ENCODE results near the gene NATD1. TPM values are rescaled to one million over a fixed set of nuclear protein-coding genes. Genes with fewer than 3 reads are reported as not detected.
A peak's percentile ranks its signal among the peaks of the same experiment; 100 is the strongest.

Gene NATD1
- total RNA-seq, 2 donors from 2014 or later, result 1.8 to 2.3 TPM

GRCh38 chr17:21285164-21286065 lies 32.2 kb upstream of the NATD1 start:
- H3K27ac Mint-ChIP-seq, result peak overlapping the region; percentile 98
- H3K4me1 Mint-ChIP-seq, result peaks cover 18% of the 10 kb centered on the region
- ATAC-seq (replicated peaks), result no peak
- peak overlapping the region; percentile 100 for H3K4me3 Mint-ChIP-seq
- peaks cover under 1% of the 10 kb centered on the region for H3K27me3 Mint-ChIP-seq
- H3K36me3 Mint-ChIP-seq (ENCODE audit: low read depth), result peaks cover 43% of the 10 kb centered on the region
- H3K9me3 Mint-ChIP-seq, result no peaks in the 10 kb centered on the region

- H3K36me3 Mint-ChIP-seq (ENCODE audit: low read depth), result peaks cover 41% of the 10 kb centered on the region
- peak within 1 kb of the TSS; percentile 100 for H3K4me3 Mint-ChIP-seq
- no peaks in the 10 kb centered on the region for H3K27me3 Mint-ChIP-seq
- peak within 1 kb of the TSS; percentile 98 for H3K27ac Mint-ChIP-seq
- peaks cover 25% of the 10 kb centered on the region for H3K4me1 Mint-ChIP-seq
- ATAC-seq (replicated peaks), result peak; percentile 79
- H3K9me3 Mint-ChIP-seq, result no peaks in the 10 kb centered on the region
Measured at GRCh38 chr17:21284319-21285163, 31.3 kb upstream of the NATD1 start, which contains the start of gene MAP2K3. TSS of gene MAP2K3 (plus strand) at chr17:21284711. CDS start at chr17:21284921, 210 bp downstream.

- H3K27ac Mint-ChIP-seq, result no peak overlapping the region
- H3K27me3 Mint-ChIP-seq, result no peaks in the 10 kb centered on the region
- no peaks in the 10 kb centered on the region for H3K9me3 Mint-ChIP-seq
- H3K4me3 Mint-ChIP-seq, result peak overlapping the region; percentile 100
- H3K4me1 Mint-ChIP-seq, result peaks cover 25% of the 10 kb centered on the region
- ATAC-seq (replicated peaks), result peak; percentile 10
- peaks cover 36% of the 10 kb centered on the region for H3K36me3 Mint-ChIP-seq (ENCODE audit: low read depth)
Measured at GRCh38 chr17:21283482-21284318, 30.5 kb upstream of the NATD1 start.

DNA sequence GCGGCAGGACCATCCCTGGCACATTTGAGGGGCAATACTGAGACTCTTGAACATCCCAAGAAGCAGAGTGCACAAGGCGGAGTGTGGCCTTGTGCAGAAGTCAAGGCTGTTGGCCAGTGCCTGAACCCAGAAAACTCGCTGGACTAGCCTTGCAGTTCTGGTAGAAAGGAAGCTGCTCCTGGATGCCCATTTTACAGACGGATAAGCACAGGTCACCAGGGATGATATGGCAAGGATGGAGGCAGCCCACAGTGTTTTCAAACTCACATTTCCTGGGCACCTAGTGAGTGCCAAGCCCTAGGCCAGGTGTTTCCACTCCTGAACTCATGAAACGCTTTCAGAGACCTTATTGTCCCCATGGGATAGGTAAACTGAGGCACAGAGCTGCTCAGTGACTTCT lies 29.6 kb upstream of the NATD1 start:
- Mint-ChIP-seq H3K27ac (peak overlapping the region; percentile 82), H3K27me3 (no peaks in the 10 kb centered on the region), H3K36me3 (ENCODE audit: low read depth) (peaks cover 28% of the 10 kb centered on the region), H3K4me1 (peaks cover 31% of the 10 kb centered on the region), H3K4me3 (peak overlapping the region; percentile 100), H3K9me3 (no peaks in the 10 kb centered on the region)
- no peak for ATAC-seq (replicated peaks)

DNA sequence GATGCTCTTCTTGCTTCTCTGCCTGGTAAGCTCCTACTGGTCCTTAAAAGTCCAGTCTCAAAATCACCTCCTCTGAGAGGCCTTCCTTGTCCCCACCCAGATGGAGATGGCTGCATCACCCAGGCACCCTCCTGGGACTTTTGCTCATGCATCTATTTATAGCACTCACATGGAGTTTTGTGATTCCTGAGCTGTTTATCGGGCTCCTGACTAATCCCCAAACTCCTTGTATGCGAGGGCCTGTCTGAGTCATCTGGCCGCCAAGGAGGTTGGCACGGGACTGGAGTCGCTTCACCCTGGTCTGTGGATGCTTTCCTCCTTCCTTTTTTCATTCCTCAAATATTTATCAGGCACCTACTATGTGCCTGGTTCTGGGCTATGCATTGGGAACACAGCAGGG lies 29.0 kb upstream of the NATD1 start:
- H3K27ac Mint-ChIP-seq, result peak overlapping the region; percentile 82
- peaks cover 31% of the 10 kb centered on the region for H3K4me1 Mint-ChIP-seq
- no peaks in the 10 kb centered on the region for H3K27me3 Mint-ChIP-seq
- peak overlapping the region; percentile 100 for H3K4me3 Mint-ChIP-seq
- peaks cover 22% of the 10 kb centered on the region for H3K36me3 Mint-ChIP-seq (ENCODE audit: low read depth)
- ATAC-seq (replicated peaks), result no peak
- no peaks in the 10 kb centered on the region for H3K9me3 Mint-ChIP-seq

GRCh38 chr17:21280081-21280518 lies 26.9 kb upstream of the NATD1 start:
- H3K9me3 Mint-ChIP-seq, result no peaks in the 10 kb centered on the region
- peak overlapping the region; percentile 57 for H3K4me3 Mint-ChIP-seq
- peak; percentile 42 for ATAC-seq (replicated peaks)
- H3K4me1 Mint-ChIP-seq, result peaks cover 36% of the 10 kb centered on the region
- peak overlapping the region; percentile 29 for H3K27ac Mint-ChIP-seq
- H3K27me3 Mint-ChIP-seq, result no peaks in the 10 kb centered on the region
- H3K36me3 Mint-ChIP-seq (ENCODE audit: low read depth), result peaks cover under 1% of the 10 kb centered on the region

- peaks cover 36% of the 10 kb centered on the region for H3K4me1 Mint-ChIP-seq
Measured at GRCh38 chr17:21279582-21279981, 26.4 kb upstream of the NATD1 start.

GRCh38 chr17:21279198-21279535 lies 26.0 kb upstream of the NATD1 start:
- no peaks in the 10 kb centered on the region for H3K9me3 Mint-ChIP-seq
- peaks cover 36% of the 10 kb centered on the region for H3K4me1 Mint-ChIP-seq
- H3K27me3 Mint-ChIP-seq, result no peaks in the 10 kb centered on the region
- H3K4me3 Mint-ChIP-seq, result peak overlapping the region; percentile 57
- ATAC-seq (replicated peaks), result no peak
- peak overlapping the region; percentile 29 for H3K27ac Mint-ChIP-seq
- H3K36me3 Mint-ChIP-seq (ENCODE audit: low read depth), result no peaks in the 10 kb centered on the region

More at GRCh38 chr17:21279582-21279981, 26.4 kb upstream of the NATD1 start:
- no peaks in the 10 kb centered on the region for H3K36me3 Mint-ChIP-seq (ENCODE audit: low read depth)
- no peaks in the 10 kb centered on the region for H3K27me3 Mint-ChIP-seq
- H3K4me3 Mint-ChIP-seq, result peak overlapping the region; percentile 57
- no peaks in the 10 kb centered on the region for H3K9me3 Mint-ChIP-seq
- peak overlapping the region; percentile 29 for H3K27ac Mint-ChIP-seq
- ATAC-seq (replicated peaks), result no peak

GRCh38 chr17:21278450-21279197 lies 25.4 kb upstream of the NATD1 start:
- peak overlapping the region; percentile 57 for H3K4me3 Mint-ChIP-seq
- H3K36me3 Mint-ChIP-seq (ENCODE audit: low read depth), result no peaks in the 10 kb centered on the region
- H3K9me3 Mint-ChIP-seq, result no peaks in the 10 kb centered on the region
- ATAC-seq (replicated peaks), result peak; percentile 25
- H3K4me1 Mint-ChIP-seq, result peaks cover 36% of the 10 kb centered on the region
- H3K27ac Mint-ChIP-seq, result peak overlapping the region; percentile 70
- H3K27me3 Mint-ChIP-seq, result no peaks in the 10 kb centered on the region

DNA sequence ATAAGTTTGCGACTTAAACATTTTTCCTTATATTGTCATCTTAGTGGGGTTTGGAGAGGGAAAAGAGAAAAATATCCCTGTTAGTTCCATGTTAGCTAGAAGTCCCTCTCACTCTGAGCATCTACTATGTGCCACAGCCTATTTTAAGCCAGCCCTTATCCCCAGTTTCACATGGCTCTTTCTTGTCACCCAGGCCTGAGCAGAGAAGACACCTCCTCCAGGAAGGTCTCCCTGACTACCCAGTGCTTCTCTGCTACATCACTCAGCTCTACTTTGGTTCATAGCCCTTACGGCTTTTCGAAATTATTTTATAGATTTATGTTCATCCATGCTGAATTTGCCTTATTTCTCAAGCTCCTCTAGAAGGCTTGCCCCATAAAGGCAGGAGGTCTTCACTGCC lies 24.1 kb upstream of the NATD1 start:
- H3K4me3 Mint-ChIP-seq, result peak overlapping the region; percentile 97
- no peak overlapping the region for H3K27ac Mint-ChIP-seq
- ATAC-seq (replicated peaks), result no peak
- no peaks in the 10 kb centered on the region for H3K9me3 Mint-ChIP-seq
- H3K4me1 Mint-ChIP-seq, result peaks cover 30% of the 10 kb centered on the region
- no peaks in the 10 kb centered on the region for H3K36me3 Mint-ChIP-seq (ENCODE audit: low read depth)
- H3K27me3 Mint-ChIP-seq, result no peaks in the 10 kb centered on the region

DNA sequence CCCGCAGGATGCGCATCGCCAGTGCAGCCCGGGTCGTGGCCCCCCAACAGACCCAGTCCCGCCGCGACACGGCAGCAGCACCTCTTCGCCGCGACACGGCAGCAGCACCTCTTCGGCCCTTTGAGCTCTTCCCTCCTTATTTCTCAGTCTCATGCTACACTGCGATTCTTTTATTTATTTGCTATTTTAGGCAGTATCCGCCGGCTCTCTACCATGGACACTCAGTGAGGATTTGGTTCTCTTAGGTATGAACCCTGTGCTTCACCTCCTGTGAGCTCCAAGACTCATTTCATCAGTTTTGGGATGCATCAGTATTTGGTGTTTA lies 23.0 kb upstream of the NATD1 start:
- H3K4me3 Mint-ChIP-seq, result peak overlapping the region; percentile 97
- peaks cover 24% of the 10 kb centered on the region for H3K4me1 Mint-ChIP-seq
- no peaks in the 10 kb centered on the region for H3K9me3 Mint-ChIP-seq
- H3K27me3 Mint-ChIP-seq, result no peaks in the 10 kb centered on the region
- no peak for ATAC-seq (replicated peaks)
- no peaks in the 10 kb centered on the region for H3K36me3 Mint-ChIP-seq (ENCODE audit: low read depth)
- H3K27ac Mint-ChIP-seq, result peak overlapping the region; percentile 81

DNA sequence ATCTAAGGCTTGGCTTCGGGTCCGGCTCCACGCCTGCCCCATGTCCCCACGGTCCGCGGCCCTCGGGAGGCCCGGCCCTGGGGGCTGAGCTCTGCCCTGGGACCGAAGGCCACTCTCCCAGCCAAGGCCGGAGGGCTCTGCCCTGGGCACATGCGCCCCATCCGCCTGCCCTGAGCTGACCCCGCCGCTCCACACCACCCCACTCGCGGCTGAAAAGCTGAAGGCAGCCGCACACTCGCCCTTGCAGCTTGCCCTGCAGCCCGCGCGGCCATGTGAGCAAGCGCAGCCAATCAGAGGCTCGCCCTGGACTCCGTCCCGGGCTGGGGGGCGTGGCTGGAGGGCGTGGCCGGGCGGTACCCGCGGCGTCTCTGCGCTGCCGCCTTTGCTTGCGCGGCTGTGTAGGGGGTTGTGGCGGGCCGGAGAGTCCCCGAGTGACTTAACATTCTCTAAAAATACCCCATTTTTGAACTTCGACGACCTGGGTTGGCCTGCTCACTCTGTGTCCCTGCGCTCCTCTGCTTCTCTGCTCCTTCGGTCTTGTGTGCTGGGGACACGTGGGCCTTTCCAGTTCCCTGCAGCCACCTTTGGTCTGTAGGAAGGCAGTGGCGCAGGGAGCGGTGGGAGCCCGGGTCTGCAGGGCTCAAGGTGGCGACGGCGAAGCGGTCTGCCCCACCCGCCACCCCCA lies 22.5 kb upstream of the NATD1 start:
- no peaks in the 10 kb centered on the region for H3K9me3 Mint-ChIP-seq
- H3K4me3 Mint-ChIP-seq, result peak overlapping the region; percentile 97
- H3K36me3 Mint-ChIP-seq (ENCODE audit: low read depth), result no peaks in the 10 kb centered on the region
- H3K27ac Mint-ChIP-seq, result peak overlapping the region; percentile 81
- H3K27me3 Mint-ChIP-seq, result no peaks in the 10 kb centered on the region
- peak; percentile 95 for ATAC-seq (replicated peaks)
- H3K4me1 Mint-ChIP-seq, result peaks cover 19% of the 10 kb centered on the region

DNA sequence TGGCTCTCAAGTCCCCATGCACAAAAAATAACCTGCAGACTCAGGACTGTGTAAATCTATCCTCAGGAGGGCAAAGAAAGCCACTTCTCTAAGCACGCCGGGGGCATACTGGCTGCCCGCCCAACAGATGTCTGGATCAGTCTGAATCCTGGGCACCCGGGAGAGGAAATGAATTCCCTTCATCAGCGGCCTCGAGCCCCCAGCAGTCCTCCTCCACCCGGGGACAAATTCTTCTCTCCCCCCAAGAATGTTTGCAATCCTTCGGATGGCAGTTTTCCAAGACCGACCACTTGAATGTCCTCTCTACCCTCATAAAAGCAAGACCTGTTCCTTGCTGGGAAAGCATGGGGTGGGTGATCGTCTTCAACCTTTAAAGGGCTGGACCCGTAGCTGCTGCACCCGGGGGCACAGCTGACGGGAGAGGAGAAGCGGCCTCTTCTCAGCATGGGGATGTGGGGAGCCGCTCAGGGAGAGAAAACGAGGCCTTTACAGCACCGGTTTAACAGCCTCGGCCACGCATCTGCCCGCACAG lies 21.9 kb upstream of the NATD1 start:
- peaks cover 16% of the 10 kb centered on the region for H3K4me1 Mint-ChIP-seq
- H3K27ac Mint-ChIP-seq, result peak overlapping the region; percentile 81
- no peaks in the 10 kb centered on the region for H3K9me3 Mint-ChIP-seq
- no peak for ATAC-seq (replicated peaks)
- peak overlapping the region; percentile 97 for H3K4me3 Mint-ChIP-seq
- H3K27me3 Mint-ChIP-seq, result no peaks in the 10 kb centered on the region
- no peaks in the 10 kb centered on the region for H3K36me3 Mint-ChIP-seq (ENCODE audit: low read depth)

Data from activated T-helper 17 cell treated with anti-CD3 and anti-CD28 coated beads, Interleukin-2, amount 50 U/mL, for 72 hours (primary cell).